T-helper 2 cell treated with Interferon-gamma antibody and Interleukin-4, amounts not matched to agents 100 ng/mL and 5 ng/mL, for 36 hours (primary cell): ENCODE data around the gene NMU. TPM values are rescaled to one million over a fixed set of nuclear protein-coding genes. Genes with fewer than 3 reads are reported as not detected.
"Not testable (repeated sequence)": the region's sequence is repeated elsewhere in the genome, so short reads cannot be mapped to it uniquely, and the experiment has no call there.

Source experiments
- intact Hi-C: fragments of 100-400 bp; cut with micrococcal nuclease; formaldehyde crosslinking; loops from one replicate; pipeline ENCODE4 v1.15.1; 2023
- total RNA-seq: library from RNA; stranded (reverse); gene quantifications from 2 replicates; pipeline ENCODE4 v1.2.3, GENCODE V29; 2022

NMU gene
- total RNA-seq, 1 donor from 2014 or later, result not detected

DNA sequence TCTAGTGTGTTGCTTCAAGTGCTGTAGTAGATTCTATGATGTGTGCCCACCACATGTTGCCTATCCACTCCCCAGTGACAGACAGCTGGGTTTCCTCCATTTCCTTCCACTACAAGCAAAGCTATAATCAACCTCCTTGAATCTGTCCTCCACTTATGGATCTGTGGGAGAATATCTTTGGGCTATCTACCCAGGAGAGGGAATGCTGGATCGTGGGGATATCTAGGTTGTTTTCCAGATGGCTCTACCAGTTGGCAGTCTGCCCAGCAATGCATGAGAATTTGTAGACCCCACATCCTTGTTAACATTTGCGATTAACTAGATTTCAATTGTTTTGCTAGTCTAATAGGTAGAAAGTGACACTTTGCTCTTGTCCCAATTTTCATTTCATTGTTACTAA lies 10.3 kb downstream of the NMU start:
- intact Hi-C loops, result no loop called here

DNA sequence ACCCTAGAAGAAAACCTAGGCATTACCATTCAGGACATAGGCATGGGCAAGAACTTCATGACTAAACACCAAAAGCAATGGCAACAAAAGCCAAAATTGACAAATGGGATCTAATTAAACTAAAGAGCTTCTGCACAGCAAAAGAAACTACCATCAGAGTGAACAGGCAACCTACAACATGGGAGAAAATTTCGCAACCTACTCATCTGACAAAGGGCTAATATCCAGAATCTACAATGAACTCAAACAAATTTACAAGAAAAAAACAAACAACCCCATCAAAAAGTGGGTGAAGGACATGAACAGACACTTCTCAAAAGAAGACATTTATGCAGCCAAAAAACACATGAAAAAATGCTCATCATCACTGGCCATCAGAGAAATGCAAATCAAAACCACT lies 12.0 kb downstream of the NMU start:
- intact Hi-C loops, result not testable (repeated sequence)

DNA sequence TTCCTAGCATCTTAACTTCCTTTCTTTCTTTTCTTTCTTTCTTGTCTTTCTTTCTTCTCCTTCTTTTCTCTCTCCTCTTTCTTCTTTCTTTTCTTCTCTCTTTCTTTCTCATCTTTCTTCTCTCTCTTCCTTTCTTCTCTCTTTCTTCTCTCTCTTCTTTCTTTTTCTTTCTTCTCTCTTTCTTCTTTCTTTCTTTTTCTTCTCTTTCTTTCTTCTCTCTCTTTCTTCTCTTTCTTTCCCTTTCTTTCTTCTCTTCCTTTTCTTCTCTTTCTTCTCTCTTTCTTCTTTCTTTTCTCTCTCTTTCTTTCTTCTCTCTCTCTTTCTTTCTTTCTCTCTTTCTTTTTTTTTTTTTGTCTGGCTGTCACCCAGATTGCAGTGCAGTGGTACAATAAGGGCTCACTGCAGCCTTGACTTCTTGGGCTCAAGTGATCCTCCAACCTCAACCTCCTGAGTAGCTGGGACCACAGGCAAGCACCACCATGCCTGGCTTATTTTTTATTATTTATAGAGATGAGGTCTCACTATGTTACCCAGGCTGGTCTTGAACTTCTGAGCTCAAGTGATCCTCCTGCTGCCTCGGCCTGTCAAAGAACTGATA lies 17.5 kb downstream of the NMU start:
- intact Hi-C loops, result no loop called here

DNA sequence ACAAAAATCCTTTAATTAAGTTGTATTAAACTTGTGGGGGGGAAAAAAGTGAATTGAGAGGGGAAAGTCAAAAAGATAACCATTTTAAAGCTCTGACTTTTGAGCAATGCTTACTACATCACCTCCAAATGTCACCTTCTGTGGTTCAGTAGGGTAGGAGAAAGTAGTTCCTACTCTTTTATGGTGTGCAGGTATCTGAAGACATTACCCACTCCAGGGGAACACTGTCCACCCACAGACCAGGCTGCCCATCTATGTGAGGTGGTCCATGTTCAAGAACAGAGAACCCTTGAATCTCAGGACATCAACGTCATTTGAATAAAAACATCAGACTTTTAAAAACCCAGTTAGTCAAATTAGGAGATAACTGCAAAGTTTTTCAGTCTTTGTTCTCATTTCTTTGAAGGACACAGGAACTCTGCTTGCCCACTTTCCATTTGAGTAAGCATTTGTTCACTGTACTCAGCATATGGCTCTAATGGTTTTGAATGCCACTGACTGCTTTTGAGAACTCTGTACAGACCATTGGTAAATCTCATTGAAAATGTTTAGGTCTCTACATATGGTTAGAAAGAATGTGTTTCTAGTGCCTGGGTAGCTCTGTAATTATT lies 18.4 kb downstream of the NMU start:
- intact Hi-C loops, result no loop called here

DNA sequence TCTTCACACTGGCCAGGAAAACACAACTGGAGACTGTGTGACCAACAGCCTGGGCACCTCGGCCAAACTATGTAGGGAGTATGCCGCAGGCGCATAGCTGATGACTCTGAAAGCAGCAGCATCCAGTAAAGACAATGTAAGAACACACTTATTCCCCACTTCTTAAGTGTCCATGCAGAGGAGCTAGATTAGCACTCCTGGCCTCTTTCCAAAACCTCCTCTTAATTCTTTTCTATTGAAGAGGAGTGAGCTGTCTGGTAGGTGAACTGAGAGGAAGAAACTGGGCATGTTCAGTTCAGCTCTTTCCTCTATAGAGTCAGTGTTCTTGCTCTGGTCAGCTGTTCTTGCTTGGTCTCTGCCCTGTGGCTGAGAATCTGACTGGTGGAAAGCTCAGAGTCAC lies 21.1 kb downstream of the NMU start:
- intact Hi-C loops, result no loop called here

DNA sequence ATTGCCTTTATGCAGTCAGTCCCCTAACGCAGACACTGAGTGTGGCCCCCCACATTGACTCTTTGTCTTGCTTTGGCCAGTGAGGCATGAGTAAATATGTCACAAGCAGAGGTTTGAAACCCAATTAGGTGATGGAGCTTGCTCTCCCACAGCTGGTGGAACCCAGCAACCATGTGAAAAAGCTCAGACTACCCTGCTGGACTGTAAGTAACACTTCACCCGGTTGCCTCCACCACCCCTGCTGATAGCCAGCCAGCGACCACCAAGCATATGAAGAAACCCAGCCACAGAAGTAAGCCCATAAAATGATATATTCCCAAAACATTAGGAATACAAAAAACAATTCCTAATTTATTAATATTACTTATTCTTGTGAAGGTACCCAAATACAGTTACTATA lies 22.5 kb downstream of the NMU start:
- intact Hi-C loops, result no loop called here

DNA sequence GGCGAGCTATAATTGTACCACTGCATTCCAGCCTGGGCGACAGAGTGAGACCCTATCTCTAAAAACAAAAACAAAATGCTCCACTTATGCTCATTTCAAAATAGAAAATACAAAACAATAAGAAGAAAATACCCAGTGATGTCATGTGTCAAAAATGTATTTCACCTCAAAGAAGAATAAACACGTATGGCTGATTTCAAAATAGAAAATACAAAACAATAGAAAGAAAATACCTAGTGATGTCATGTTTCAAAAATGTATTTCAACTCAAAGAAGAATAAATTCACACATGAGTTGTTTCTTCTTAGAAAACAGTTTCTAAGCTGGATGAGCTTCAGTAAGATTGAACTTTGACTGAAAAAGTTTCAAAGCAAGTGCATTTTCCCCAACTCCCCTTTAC lies 23.8 kb downstream of the NMU start:
- intact Hi-C loops, result no loop called here

DNA sequence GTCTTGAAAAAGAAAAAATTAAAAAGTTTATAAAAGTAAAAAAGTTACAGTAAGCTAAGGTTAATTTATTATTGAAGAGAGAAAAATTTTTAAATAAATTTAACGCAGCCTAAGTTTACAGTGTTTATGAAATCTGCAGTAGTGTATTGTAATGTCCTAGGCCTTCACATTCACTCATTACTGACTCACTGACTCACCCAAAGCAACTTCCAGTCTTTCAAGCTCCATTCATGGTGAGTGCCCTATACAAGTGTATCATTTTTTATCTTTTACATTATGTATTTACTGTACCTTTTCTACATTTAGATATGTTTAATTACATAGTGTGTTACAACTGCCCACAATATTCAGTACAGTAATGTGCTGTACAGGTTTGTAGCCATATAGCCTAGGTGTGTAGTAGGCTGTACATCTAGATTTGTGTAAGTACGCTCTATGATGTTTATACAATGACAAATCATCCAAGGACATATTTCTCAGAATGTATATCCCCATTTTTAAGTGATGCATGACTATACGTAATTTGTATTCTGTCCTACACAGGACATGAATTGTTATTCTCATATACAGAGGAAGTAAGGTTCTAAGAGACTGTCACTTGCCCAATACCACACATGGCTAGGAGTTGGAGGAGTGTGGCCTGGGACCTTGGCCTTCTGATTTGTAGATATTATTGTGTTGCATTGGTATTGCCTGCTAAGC lies 24.6 kb downstream of the NMU start:
- intact Hi-C loops, result no loop called here

DNA sequence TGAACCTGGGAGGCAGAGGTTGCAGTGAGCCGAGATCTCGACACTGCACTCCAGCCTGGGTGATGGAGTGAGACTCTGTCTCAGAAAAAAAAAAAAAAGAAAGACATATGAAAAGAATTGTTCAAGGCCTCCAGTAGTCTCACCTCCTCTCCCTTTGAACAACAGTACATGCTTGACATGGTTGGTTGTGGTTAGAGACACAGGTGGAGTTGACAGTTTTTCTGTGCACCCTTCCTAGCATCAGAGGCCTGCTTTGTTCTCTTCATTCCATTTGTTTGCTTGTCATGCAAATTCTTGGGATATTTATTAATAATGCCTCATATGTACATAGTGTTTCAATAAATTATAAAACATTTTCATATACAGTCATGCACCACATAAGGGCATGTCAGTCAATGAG lies 25.7 kb downstream of the NMU start:
- intact Hi-C loops, result no loop called here

DNA sequence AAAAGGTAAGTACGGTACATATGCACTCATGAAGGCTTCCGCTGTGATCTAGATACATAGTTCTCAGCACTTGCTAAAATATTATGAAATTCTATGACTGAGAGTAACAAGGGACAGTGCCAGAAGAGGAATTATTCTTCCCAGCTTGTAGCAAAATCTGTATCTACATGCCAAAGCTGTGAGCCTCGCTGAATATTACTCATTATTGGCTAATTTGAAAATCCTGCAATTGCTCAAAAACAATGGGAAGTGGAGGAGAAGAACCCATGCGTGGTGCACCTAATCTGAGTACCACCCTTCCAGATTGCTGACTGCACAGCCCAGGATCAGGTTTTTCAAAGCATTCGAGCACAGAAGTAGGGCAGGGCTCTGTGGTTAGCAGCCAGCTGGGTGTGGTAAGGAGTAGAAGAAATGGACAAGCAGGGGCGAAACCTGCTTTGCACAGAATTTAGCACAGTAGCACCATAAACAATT lies 26.7 kb downstream of the NMU start:
- intact Hi-C loops, result no loop called here

DNA sequence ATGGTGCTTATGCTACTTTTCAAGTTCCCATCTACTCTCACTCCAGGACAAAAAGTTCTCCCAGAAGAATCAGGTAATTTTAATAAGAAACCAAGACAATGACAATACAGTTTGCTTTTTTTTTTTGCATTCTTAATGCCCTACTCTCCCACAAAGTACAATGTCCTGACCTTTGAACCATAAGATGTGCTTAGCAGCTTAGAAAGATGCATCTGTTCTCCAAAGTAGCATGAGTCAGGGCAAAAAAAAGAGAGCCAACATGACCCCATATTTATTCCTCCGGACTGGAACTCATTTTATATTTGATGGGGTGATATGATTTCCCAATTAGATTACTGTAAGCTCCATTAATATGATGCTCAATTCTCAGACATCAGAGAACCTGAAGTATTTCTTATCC lies 27.5 kb downstream of the NMU start:
- intact Hi-C loops, result no loop called here

DNA sequence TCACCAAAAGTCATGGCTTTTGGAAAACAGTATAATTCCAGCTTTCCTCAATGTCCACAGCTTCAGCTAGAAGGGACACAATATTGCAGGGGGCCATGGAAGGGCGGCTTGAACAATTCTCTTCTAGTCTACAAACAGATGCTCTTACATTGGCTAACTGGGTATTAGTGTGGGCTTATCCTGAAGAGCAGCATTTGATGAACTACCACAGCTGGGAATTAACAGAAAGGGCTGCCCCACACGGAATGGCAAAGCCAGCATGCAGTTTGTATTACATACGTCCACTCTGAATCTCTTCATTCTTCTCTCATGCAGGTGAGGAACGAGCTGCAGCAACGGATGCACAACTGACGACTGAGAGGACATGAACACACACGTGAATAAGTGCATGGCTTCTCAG lies 31.1 kb downstream of the NMU start:
- intact Hi-C loops, result no loop called here

DNA sequence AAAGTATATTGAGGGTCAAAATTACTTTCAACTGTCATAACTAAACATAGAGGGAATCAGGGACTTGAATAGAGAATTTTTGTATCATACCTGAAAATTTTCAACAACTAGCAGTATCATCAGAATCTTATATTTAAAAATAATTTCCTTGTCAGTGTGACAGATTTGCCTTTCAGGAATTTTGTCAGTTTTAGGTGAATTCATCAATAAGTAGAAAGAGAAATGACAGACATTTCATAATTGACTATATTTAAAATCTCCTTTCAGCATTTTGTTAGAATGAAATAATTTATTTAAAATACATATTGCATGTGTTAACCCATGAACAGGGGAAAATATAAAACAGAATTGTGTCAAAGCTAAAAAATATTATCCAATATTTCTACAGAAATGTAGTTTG lies 35.5 kb downstream of the NMU start:
- intact Hi-C loops, result no loop called here

DNA sequence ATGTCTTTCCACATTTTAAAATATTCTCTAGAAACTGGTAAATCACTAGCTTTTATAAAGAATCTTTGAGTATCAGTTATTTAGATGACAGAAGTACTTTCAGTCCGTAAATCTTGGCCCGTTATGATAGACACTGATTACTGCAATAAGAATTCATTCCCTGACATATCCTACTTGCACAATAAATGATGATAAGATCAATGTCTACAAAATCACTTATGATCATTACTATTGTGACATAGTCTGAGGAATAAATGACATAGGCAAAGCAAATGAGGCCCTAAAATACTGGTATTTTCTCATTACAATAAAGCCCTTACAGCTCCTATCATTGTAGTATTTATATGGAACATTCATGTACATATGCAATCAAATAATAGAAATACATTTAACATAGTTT lies 37.5 kb downstream of the NMU start:
- intact Hi-C loops, result no loop called here

DNA sequence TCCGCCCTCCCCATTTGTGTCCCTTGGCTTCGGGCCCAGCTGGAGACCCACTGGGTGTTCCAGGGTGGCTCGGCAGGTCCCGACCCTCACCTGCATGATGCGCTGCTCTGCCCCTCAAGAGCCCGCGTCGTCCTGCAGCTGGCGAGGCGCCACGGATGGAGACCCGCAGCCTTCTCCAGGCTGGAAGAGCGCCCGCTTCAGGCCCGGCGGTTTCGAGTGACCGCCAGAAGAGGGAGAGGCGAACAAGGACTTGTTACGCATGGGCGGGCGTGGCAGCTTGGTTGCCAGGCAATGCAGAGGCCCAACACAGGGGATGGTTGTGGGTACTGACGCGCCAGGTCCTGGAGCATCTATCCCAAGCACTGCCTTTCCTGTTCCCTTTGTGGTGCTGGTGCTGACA lies 44.1 kb downstream of the NMU start, which contains the start of gene PDCL2:
TSS of gene PDCL2 (minus strand) at position 232 of the 400 bp plus-strand sequence. CDS start at position 96, 136 bp downstream.
- intact Hi-C loops, result no loop called here

DNA sequence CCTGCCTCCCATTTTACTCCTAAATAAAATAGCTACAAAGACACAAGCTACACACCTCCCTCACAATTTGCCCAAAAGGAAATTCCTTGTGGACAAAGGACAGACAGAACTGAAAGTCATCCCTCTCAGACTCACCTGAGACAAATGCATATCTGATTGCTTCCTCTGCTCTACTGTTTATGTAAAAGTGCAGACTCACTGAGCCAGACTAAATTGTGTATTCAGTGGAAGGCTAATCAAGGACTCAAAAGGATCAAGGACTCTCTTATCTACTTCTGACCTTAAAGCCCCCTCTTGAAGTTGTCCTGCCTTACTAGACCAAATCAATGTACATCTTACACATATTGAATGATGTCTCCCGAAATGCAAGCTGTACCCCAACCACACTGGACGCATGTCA lies 47.9 kb downstream of the NMU start:
- intact Hi-C loops, result no loop called here

DNA sequence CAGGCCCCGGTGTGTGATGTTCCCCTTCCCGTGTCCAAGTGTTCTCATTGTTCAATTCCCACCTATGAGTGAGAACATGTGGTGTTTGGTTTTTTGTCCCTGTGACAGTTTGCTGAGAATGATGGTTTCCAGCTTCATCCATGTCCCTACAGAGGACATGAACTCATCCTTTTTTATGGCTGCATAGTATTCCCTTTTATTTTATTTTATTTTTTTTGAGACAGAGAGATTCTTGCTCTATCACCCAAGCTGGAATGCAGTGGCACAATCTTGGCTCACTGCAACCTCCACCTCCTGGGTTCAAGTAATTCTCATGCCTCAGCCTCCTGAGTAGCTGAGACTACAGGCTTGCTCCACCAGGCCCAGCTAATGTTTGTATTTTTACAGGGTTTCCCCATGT lies 53.3 kb downstream of the NMU start:
- intact Hi-C loops, result not testable (repeated sequence)

DNA sequence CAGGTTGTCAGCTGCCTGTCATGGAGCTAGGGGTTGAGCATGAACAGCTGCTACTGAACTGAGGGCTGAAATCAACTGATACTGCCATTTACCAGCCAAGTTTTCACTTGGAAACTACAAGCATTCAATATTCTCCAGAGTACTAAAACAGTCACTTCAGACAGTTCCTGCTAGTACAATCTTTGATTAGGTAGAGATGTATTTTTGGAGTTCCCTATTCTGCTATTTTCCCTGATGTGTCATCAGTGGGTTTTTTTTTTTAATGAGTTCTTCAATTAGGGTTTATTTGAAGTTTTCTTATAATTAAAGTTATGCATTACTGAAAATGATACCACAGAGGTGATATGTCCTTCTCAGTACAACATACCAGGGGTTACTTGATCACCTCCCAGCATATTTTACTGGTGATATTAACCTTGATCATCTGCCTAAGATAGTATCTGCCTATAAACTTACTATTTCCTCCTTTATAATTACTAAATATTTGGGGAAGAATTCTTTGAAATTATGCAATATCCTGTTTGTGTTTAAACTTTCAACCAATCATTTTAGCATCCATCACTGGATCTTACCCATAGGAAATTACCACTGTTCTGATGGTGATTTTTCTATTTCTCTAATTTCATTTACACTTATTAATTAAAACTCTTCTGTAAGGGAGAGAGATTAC lies 57.6 kb downstream of the NMU start:
- intact Hi-C loops, result no loop called here

DNA sequence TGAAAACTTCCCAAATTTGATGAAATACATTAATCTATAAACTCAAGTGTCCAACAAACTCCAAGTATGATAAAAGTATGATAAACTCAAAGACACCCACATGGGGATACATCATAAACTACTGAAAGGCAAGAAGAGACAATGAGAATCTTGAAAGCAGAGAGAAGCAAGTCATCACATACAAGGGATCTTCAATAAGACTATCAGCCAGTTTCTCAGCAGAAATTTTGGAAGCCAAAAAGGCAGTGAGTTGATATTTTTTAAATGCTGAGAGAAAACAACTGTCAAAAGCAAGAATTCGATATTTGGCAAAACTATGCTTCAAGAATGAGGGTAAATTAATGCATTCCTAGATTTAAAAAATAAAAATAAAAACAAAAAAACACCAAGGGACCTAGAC lies 60.6 kb downstream of the NMU start:
- intact Hi-C loops, result no loop called here

DNA sequence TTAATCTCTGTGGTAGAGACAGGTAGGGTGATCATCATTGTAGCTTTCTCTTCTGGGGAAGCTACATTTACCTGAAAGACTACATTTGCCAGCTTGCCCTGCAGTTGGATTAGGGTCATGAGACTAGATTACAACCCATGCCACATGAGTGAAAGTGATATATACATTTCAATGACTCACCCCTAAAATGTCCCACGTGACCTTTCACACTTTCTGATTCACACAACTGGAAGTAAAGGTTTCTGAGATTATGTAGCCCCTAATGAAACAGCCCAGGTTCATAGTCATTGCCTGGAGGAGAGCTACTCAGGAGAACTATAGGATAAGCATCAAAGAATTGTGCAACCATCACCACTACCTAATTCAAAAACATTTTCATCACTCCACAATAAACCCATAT lies 61.8 kb downstream of the NMU start:
- intact Hi-C loops, result no loop called here

DNA sequence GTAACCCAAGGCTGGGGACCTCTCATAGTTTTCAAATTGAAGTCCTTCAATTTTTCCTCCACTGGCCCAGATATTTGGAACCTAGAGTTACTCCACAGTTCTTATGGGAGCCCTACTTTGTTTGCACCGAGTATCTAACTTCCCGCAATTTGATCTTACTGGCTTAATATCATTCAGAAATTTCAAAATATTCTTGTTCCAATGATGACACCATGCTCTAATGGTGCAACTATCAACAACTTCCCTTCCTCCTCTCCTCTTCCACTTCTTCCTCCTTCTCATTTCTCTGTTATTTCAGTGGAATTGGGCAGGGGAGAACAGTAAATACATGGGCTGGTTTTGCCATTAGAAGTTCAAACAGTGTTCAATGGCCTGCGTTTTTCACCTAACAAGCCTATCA lies 64.3 kb downstream of the NMU start:
- intact Hi-C loops, result no loop called here

DNA sequence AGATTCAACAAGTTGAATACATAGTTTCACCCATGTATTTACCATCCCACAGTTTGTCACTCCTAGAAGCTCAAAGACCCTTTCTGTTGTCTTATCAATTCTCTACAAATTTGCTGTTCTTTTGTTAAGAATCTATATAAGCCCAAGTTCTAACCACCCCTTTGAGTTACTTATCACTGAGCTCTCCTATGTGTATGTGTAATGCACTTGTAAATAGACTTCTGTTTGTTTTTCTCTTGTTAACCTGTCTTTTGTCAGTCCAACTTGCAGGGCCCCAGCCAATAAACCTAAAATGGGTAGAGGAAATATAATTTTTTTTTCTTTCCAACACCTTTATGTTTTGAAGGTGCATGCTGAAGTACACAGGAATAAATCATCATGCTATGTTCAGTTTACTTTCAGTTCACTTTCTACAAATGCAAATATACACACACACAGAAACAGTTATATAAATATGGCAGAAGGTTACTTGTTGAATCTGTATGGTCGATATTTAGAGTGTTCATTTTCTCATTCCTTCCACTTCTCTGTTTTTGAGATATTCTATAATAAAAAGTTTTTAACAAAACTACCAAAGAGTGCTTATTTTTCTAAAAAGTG lies 67.1 kb downstream of the NMU start:
- intact Hi-C loops, result no loop called here
